ENCODE results near the gene ATP2C1.

DNA sequence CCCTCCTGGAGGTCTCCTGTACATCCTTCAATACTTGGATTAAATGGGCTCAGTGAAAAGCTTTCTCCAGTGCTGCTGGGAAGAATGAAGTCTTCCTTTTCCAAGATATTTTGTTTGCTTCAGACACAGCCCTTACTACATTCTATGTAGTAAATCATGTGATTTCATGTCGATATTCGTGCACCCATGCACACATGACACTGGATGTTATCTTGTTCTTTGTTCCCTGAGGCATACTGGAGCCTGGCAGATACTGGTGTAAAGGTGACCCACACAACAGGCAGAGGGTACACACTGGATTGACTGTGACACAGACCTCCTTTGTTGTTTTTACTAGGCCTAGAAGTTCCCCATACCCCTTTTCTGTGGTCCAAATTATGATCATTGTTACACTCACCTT, 40.3 kb upstream of the ATP2C1 start:
- TF ChIP-seq, protein P1, sequence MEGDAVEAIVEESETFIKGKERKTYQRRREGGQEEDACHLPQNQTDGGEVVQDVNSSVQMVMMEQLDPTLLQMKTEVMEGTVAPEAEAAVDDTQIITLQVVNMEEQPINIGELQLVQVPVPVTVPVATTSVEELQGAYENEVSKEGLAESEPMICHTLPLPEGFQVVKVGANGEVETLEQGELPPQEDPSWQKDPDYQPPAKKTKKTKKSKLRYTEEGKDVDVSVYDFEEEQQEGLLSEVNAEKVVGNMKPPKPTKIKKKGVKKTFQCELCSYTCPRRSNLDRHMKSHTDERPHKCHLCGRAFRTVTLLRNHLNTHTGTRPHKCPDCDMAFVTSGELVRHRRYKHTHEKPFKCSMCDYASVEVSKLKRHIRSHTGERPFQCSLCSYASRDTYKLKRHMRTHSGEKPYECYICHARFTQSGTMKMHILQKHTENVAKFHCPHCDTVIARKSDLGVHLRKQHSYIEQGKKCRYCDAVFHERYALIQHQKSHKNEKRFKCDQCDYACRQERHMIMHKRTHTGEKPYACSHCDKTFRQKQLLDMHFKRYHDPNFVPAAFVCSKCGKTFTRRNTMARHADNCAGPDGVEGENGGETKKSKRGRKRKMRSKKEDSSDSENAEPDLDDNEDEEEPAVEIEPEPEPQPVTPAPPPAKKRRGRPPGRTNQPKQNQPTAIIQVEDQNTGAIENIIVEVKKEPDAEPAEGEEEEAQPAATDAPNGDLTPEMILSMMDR (IDR thresholded peaks at IDR 0.05 in 8 of 11, conservative IDR thresholded peaks at IDR 0.05 in 3 of 11) = no peak
- no peak for TF ChIP-seq POLR2A (IDR thresholded peaks at IDR 0.05)
- no peak for TF ChIP-seq POLR2AphosphoS5 (IDR thresholded peaks at IDR 0.05)
